ENCODE data around the gene RAB34. TPM values are rescaled to one million over a fixed set of nuclear protein-coding genes. Genes with fewer than 3 reads are reported as not detected.

Gene RAB34
- total and polyA plus RNA-seq, 7 donors, result 16.6 to 205 (median 146) TPM

GRCh38 chr17:28712705-28713415 lies 4.8 kb downstream of the RAB34 start:
- 66 to 85% methylated on average over 7 of the region's 7 CpGs for WGBS, 2 donors
- H3K4me1 ChIP-seq, result peaks cover 0 to 38% (median 35%) of the 10 kb centered on the region in 4 donors
- TF ChIP-seq POLR2AphosphoS5 (IDR thresholded peaks at IDR 0.05), result no peak
- TF ChIP-seq POLR2A (IDR thresholded peaks at IDR 0.05), result no peak
- TF ChIP-seq CTCF (IDR thresholded peaks at IDR 0.05), result no peak
- no peak for TF ChIP-seq EP300 (IDR thresholded peaks at IDR 0.05)

GRCh38 chr17:28712032-28712704 lies 5.5 kb downstream of the RAB34 start:
- no peaks in the 10 kb centered on the region for H3K9me3 ChIP-seq
- TF ChIP-seq POLR2AphosphoS5 (IDR thresholded peaks at IDR 0.05) (no peak), EP300 (IDR thresholded peaks at IDR 0.05) (no peak), POLR2A (IDR thresholded peaks at IDR 0.05) (no peak), CTCF (IDR thresholded peaks at IDR 0.05) (no peak)
- 27 to 54% methylated on average over 34 of the region's 34 CpGs for WGBS, 2 donors
- H3K27me3 ChIP-seq, result no peaks in the 10 kb centered on the region
- intact Hi-C loops (cut with DNase I), result loop anchor here (5.0 kb wide), 2 partner anchors 50 to 65 kb away; partner anchors contain the start of genes BLTP2, SDF2 and SUPT6H
- H3K4me3 ChIP-seq, result peak overlapping the region; percentile 54 to 62 (median 60)
- H3K4me1 ChIP-seq, result peaks cover 0 to 38% (median 30%) of the 10 kb centered on the region in 4 donors
- peaks cover 0 to 25% (median 16%) of the 10 kb centered on the region in 4 donors for H3K36me3 ChIP-seq
- no peak for DNase-seq
- peak overlapping the region; percentile 92 to 94 (median 92) for H3K27ac ChIP-seq

More at GRCh38 chr17:28712705-28713415, 4.8 kb downstream of the RAB34 start:
- Histone ChIP-seq H3K27ac (no peak overlapping the region), H3K9me3 (no peaks in the 10 kb centered on the region), H3K27me3 (no peaks in the 10 kb centered on the region), H3K4me3 (no peak overlapping the region), H3K36me3 (peaks cover 0 to 25% (median 16%) of the 10 kb centered on the region in 4 donors)
- no peak for DNase-seq
- intact Hi-C loops (cut with DNase I), result loop anchor here (5.0 kb wide), 2 partner anchors 51 to 66 kb away; partner anchors contain the start of genes BLTP2, SDF2 and SUPT6H

GRCh38 chr17:28711723-28712031 lies 6.0 kb downstream of the RAB34 start, which contains the start of gene PROCA1:
PROCA1 (minus strand) TSS chr17:28711888; CDS start chr17:28711660, 228 bp downstream.
- TF ChIP-seq CTCF (IDR thresholded peaks at IDR 0.05) (no peak), EP300 (IDR thresholded peaks at IDR 0.05) (no peak), POLR2A (IDR thresholded peaks at IDR 0.05) (no peak), POLR2AphosphoS5 (IDR thresholded peaks at IDR 0.05) (no peak)

GRCh38 chr17:28710861-28711722 lies 6.6 kb downstream of the RAB34 start:
- no peaks in the 10 kb centered on the region for H3K9me3 ChIP-seq
- H3K4me3 ChIP-seq, result peak overlapping the region; percentile 54 to 62 (median 60)
- H3K36me3 ChIP-seq, result peaks cover 0 to 25% (median 16%) of the 10 kb centered on the region in 4 donors
- peaks cover 0 to 27% (median 20%) of the 10 kb centered on the region in 4 donors for H3K4me1 ChIP-seq
- H3K27ac ChIP-seq, result peak overlapping the region; percentile 92 to 94 (median 92)
- WGBS, 2 donors, result 1% methylated on average over 74 of the region's 74 CpGs
- intact Hi-C loops (cut with DNase I), result loop anchor here (5.0 kb wide), 2 partner anchors 49 to 64 kb away; partner anchors contain the start of genes BLTP2, SDF2 and SUPT6H
- H3K27me3 ChIP-seq, result no peaks in the 10 kb centered on the region
- TF ChIP-seq CTCF (IDR thresholded peaks at IDR 0.05), result no peak
- peak; percentile 65 to 81 for TF ChIP-seq POLR2A (IDR thresholded peaks at IDR 0.05)
- TF ChIP-seq POLR2AphosphoS5 (IDR thresholded peaks at IDR 0.05), result peak; percentile 67 to 90 (median 84)
- no peak for TF ChIP-seq EP300 (IDR thresholded peaks at IDR 0.05)
- peak; percentile 94 for DNase-seq

More at GRCh38 chr17:28711723-28712031, 6.0 kb downstream of the RAB34 start, which contains the start of gene PROCA1:
- no peaks in the 10 kb centered on the region for H3K9me3 ChIP-seq
- peak within 1 kb of the TSS; percentile 92 to 94 (median 92) for H3K27ac ChIP-seq
- intact Hi-C loops (cut with DNase I), result loop anchor here (5.0 kb wide), 2 partner anchors 49 to 64 kb away; partner anchors contain the start of genes BLTP2, SDF2 and SUPT6H
- no peak for DNase-seq
- H3K36me3 ChIP-seq, result peaks cover 0 to 25% (median 16%) of the 10 kb centered on the region in 4 donors
- peak within 1 kb of the TSS; percentile 54 to 62 (median 60) for H3K4me3 ChIP-seq
- 3 to 9% methylated on average over 20 of the region's 20 CpGs for WGBS, 2 donors
- H3K4me1 ChIP-seq, result peaks cover 0 to 33% (median 25%) of the 10 kb centered on the region in 4 donors
- H3K27me3 ChIP-seq, result no peaks in the 10 kb centered on the region

Measured in sigmoid colon (tissue), 7 donors.